Activated effector memory CD4-positive, alpha-beta T cell treated with anti-CD3 and anti-CD28 coated beads, Interleukin-2, amount 50 U/mL, for 16 hours (primary cell): ENCODE results near the gene SIDT1.
"Not testable (repeated sequence)": the region's sequence is repeated elsewhere in the genome, so short reads cannot be mapped to it uniquely, and the experiment has no call there.

Source experiments
- DNase-seq: peaks from one replicate; pipeline ENCODE4 v3.0.0-alpha.2; 2020

Gene SIDT1

DNA sequence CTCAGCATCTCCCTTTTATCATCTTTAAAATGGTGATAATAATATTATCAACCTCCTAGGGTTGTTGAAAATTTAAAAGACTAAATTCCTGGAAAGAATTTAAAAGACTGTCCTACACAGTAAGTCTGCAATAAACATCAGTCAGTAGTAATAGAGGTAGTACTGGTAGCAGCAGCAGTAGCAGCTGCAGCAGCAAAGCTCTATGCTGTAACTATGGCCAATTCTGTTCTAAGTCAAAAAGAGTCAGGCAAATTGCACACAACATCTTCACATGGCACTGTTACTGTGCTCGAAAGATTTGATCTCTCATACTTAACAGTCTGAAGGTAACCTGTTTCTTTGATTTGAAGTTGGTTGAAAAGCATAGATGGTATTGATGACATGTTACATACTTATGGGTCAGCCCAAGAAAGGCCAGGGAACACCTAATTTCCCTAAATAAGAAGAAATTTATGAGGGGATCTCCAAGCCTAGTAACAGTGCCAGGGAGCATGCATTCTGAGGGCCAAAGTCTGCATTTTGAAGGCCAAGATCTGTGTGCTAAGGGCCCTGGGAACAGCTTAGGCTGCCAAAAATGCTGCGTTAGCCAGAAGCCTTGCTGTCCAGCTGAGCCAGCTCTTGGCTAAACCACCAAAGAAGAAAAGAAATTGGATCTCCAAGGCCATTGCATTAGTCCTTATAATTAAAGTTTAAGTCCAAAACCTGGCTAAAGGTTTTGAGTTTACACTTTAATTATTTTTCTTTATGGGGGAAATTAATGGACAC lies 68.2 kb downstream of the SIDT1 start:
- no peak for DNase-seq

DNA sequence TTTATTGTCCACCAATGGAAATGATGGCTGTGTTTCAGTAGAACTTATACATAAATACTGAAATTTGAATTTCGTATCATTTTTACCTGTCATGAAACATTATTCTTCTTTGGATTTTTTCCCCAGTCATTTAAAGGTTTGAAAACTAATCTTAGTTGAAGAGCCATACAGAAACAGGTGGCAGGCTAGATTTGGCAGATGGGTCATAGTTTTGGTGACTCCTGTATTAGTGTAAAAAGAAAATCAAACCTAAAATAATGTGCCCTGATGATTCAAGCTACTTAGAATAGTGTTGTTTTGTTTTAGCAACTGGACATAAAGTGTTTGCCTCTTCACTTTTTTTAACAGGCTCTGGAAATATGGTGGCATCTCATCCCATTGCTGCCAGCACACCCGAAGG lies 68.9 kb downstream of the SIDT1 start:
- no peak for DNase-seq

DNA sequence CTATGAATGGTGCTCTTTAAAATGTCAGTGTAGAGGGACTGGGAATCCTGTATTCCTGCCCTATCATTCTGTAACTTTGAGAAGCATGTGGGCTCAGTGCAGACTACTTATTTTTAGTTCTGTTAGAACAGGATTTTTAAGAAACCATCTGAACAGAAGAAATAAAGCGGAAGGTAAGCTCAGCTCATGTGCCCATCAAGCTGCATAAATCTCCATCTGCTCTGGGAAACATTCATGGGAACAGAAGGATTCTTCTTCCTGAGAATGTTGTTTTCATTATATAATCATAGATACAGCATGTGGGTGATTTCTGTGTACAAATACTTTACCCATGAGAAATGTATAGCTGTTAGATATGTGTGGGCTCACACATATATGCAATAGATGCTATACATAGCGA lies 69.9 kb downstream of the SIDT1 start:
- DNase-seq: no peak

DNA sequence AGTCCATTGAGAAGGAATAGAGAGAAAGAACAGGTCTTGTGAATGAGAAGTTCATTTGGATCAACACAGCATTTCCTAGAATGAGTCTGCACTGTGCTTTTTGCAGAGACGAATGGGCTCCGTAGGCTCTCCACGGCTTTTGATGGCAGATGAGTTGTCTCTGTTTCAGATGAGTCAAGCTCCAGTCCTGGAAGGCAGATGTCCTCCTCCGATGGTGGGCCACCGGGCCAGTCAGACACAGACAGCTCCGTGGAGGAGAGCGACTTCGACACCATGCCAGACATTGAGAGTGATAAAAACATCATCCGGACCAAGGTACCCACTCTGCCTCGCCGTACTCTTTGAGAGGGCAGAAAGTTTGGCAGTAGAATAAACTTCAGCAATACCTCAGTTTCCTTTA lies 70.5 kb downstream of the SIDT1 start:
- no peak for DNase-seq

DNA sequence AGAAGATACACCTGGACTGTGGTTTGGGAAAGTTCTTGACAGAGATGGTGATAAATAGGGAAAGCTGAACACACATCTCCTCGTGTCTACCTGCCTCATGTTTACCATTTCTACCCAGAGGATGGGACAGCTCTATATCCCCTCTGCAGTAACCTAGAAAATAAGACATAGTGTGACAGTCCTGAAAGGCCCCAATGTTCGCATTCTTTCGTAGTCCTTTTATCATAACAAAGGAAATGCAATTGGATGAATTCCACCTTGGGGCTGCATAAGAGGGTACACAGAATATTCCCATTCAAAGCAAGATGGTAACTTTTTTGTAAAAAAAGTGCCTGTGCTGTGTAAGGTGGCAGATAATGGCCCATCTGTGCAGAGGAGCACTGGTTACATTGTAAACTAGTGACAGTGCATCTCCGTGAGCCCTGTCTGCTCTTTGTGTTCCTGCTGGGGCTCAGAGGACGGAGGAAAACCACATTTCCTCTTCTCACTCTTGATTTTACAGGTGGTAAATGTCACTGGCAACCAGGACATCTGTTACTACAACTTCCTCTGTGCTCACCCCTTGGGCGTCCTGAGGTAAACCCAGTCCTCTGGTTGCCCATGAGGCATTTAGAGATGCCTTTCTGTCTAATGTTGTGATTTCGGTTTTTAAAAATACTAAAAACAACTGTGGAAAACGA lies 74.3 kb downstream of the SIDT1 start:
- DNase-seq: peak; percentile 65

DNA sequence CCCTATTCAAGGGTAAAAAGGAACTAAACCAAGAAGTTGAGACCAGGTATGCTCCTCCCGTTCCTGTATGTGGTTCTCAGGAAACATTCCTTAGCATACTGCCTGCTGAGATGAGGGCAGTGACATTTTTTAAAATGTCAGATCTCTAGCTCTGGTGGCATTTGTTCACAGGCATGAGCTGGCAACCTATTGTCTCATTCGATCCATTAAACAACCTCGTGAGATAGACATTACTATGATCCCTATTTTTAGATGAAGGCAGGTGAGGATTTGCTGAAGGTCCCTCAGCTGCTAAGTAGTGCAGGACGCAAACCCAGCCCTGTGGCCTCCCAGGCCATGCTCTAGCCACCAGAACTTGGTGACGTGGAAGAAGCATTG lies 74.9 kb downstream of the SIDT1 start:
- DNase-seq: no peak

DNA sequence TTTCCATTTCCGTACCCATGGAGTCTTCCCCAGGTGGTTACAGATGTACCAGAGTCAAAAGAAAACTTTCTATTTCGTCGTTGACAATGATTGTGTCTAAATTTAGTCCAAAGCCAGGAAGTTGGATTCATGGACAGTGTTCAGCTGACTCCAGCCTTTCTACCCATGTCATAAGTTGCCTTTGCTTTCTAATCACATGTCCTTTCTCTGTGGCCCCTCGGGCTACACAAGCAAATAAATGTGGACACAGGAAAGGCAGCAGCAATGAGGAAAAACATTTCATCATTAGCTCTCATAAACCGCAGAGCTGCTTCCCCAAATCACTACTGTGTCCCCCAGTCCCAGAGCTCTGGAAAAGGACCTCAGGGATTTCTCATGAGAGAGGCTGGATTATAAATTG lies 82.0 kb downstream of the SIDT1 start:
- no peak for DNase-seq

DNA sequence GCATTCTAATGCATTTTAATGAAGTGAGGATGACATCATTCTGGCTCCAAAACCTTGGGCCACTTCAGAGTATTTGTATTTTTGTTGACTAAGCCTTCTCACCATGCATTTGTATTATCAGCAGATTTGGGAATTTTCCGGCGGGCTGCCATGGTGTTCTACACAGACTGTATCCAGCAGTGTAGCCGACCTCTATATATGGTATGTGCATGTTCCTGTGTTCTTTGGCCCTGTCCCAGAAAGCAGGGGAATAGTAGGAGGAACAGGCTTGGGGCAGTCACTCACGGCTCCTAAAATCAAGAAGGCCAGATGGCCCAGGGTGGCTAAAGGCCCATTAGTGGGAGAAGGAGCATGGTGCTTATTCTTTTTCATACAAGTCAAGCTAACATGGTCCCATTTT lies 83.6 kb downstream of the SIDT1 start:
- no peak for DNase-seq

DNA sequence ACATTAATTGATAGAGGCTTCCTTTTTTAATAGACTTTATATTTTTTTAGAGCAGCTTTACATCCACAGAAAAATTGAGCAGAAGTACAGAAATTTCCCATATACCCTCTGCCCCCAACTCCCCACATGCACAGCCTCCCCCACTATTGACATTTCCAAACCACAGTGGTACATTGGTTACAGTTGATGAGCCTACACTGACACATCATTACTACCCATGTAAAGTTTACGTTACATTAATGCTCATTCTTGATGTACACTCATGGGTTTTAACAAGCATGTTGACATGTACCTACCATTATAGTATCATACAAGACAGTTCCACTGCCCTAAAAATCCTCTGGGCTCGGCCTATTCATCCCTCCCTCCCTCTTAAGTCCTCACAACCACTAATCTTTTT lies 85.4 kb downstream of the SIDT1 start:
- DNase-seq: no peak

DNA sequence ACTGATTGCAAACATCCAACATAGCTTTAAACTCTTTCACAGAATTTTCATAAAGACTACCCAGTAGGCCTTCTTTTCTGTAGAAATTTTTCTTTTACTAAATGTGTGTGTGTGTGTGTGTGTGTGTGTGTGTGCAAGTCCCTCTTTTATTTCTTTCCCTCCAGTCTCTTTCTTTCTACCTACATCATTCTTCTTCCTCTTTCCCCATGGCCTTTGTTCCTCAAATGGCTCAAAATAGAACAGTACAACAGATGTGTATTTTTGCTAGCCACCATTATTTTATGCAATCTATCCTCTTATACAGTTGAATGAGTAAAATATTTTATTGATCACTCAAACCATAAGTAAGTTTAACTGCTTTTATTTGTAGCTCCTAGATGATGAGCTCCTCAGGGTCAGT lies 87.7 kb downstream of the SIDT1 start:
- DNase-seq: no peak

DNA sequence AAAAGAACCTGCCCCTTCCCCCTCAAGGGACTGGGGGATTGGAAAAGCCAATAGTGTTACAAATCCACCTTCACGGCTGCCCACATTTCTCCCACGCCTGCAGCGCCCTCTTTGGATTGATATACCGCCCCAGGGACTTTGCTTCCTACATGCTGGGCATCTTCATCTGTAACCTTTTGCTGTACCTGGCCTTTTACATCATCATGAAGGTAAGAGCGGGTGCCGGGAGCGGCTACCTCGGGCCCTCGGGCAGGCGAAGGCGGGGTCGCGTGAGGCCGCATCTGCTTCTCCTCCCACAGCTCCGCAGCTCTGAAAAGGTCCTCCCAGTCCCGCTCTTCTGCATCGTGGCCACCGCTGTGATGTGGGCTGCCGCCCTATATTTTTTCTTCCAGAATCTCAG lies 91.0 kb downstream of the SIDT1 start:
- DNase-seq: no peak

DNA sequence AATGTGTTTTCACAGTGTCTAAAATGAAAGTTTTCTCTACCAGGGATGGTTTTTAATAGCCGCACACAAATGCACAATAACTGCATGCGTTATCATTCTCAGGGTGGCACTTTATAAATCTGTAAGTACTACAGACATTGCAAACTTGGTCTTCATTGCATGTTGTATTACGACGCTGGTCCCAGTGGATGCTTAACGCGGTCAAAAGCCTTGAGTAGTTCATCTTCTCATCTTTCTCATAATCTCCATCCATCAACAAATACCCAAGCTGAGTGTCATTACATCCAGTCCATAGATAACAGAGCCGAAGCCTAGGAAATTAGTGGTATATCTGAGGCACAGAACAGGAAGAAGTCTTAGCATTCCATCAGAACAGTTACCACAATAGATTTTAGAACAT lies 91.5 kb downstream of the SIDT1 start:
- no peak for DNase-seq

DNA sequence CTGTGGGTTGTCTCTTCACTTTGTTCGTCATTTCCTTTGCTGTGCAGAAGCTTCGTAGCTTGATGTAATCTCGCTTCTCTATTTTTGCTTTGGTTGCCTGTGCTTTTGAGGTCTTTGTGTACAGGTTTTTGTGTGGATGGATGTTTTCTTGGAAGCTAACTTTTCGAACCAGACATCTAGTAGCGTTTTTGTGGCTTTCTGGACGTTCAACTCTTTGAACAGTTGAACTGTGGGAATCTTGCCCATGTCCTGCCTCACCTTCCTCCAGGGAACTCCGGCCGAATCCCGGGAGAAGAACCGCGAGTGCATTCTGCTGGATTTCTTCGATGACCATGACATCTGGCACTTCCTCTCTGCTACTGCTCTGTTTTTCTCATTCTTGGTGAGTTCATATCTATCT lies 93.5 kb downstream of the SIDT1 start:
- DNase-seq: no peak

DNA sequence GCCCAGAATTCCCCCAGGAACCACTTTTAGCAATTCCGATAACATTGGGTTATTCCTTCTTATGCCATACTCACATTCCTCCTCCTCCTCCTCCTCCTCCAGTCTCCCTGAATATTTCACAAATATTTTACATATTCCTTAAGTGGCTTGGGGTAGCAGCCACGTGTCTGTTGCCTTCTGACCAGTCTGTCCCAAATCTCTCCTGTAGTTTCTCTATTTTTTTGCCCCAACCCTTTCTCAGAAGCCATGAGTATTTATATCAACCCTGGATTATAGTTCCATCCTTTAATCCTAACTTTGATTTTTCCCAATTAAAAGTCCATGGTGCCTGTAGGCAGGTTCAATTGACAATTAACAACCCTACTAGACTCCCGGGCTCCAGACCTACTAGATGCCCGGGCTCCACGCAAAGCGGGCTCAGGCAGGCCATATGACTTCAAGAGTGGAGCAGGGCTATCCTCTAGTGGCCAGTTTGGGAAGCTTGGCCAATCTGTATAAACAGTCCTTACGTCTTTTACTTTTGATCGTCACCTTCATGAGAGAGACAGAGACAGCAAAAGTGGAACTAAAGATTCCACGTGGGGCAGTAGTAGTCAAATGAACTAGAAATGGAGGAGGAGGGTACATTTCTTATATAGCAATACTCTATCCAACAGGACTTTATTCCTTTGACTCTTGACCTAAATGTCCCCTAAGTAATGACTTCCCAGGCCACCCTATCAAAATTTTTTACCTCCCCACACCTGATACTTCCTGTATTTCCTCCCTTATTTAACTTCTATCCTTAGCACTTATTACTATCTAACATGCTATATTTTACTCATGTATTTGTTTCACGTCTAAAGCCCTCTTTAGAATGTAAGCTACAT lies 94.4 kb downstream of the SIDT1 start:
- no peak for DNase-seq

DNA sequence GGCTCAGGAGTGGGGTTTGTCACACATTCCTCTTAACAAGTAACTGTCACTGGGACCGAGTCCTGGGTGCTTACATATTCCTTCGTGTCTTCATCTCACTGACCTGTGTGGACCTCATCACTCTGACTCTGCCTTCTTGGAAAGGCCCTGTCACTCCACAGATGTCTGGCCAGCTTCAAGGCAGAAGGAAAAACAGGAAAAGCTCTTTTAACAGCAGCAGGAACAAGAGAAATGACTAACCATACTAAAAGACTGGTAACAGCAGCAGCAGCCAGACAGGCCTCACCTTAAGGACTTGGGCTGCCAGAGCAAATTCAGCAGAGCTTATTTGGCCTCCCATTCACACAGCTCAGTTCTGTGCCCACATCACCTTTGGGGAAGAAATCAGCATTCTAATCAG lies 96.0 kb downstream of the SIDT1 start:
- no peak for DNase-seq

DNA sequence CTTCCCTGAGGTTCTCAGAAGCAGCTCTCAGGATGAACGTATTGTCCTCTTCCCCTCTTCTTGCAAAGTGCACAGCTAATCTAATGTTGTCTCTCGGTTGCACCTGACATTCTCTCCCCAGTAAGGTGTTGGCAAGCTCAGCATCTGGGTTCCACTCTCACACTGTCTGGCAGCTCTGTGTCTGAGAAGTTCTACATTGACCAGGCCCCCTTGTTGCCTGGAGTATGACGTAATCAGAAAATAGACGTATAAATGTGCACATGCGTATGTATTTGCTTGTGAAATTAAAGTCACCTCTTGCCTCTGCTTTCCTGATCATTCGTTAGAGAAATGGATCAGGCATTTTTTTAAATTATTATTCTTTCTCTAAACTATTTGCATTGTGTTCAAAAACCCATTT lies 96.4 kb downstream of the SIDT1 start:
- DNase-seq: no peak

DNA sequence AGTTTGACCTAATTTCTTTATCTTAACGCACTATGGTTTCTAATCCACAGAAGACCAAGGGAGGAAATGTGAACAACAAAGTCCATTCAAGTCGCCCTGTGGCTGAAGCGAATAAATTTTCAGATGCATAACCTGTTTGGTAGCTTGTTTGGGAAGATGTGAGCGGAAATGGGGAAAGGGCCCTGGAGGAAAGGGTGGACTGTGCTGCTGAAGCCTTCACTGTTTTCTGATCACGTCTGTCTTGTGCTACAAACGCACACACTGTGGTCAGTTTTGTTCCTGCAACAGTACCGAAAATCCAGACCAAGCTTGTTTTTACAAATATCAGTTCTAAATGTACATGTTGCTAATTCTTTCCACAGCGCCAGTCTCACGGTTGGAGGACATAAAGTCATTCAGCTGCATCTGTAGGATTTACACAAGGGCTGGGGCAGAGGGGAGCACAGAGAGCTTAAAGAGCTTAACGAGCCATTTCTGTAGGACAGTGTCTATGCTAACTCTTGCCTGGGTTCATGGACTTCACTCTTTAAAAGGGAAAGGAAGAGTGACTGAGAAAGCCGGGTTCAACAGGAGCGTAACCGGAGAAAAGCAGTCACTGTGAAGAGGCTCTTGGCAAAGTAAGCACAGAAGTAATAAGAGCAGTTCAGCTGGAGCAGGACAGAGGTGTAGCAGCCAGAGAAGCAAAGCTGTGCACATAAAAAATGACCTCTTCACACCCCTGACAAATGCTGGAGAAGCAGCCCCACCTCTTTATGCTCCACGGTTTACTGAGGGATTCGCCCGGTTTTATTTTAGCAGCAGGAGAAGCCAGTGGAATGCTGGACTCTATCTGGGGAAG lies 97.4 kb downstream of the SIDT1 start:
- DNase-seq: no peak

DNA sequence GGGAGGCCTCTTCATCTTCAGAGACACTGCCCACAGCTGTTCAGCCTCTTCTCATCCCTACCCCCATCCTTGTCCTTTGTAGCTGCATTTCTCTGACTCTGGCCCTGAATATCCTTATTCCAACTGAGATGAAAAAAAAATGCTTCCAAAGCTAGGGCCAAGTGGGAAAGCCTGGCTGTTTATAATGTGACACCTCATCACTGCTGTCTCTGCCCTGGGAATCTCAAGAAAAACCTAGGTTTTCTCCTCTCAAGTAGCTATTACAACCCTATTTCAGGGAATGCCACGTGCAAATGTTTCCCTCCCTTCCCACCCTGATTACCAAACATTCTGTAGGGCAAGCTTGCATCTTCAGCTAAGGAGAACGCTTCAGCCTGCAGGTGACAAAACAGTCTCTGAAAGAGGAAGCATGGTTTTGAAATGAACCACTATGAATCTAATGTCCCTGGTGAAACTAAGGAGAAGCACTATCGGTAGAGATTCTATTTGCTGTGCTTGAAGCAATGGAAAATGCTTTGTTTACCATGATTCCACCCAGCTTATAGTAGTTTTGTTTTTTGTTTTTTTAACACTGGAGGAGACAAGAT lies 98.7 kb downstream of the SIDT1 start:
- no peak for DNase-seq

DNA sequence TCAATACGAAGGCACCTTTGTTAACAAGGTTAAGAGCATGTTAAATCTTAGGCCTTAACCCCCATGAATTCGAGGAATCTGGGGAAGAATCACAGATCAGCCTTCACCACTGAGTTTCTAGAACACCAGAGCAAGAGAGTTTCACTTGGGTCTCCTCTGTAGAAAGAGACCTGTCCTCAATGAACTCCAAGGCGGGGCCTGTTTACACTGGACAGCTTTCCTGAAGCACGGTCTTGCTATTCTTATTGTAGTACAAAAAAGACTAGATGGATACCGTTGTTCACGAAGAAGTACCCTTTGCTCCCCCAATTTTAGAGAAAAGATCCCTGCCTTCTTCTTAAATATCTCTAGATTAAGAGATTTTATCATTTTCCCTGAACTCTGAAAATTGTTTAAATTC lies 99.2 kb downstream of the SIDT1 start:
- no peak for DNase-seq

DNA sequence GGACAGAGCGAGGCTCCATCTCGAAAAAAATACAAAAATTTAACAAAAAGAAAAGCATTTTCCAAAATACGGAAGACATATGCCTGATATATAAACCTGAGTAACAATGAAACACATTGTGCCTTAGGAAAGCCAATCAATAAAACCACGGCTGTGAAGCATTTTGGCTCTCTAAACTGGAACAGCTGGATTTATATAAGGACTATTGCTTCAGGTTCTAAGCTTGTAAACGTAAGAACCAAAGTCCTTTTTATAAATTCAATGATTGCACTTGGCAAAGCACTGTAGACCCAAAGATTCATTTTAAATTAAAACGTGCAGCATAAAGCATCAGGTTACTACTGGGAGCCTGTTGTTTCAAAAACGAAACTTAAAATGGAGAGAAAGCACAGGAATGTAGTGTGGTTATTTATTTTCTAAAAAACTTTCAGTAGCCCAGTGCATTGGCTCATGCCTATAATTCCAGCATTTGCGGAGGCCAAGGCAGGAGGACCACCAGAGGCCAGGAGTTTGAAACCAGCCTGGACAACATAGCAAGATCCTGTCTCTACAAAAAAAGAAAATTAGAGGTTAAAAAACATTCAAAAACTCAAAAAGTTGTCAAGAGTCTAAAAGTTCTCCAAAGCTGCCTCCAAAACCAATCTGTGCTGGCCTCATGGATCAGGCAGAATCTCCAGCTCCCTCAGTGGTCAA lies 102.6 kb downstream of the SIDT1 start:
- no peak for DNase-seq

DNA sequence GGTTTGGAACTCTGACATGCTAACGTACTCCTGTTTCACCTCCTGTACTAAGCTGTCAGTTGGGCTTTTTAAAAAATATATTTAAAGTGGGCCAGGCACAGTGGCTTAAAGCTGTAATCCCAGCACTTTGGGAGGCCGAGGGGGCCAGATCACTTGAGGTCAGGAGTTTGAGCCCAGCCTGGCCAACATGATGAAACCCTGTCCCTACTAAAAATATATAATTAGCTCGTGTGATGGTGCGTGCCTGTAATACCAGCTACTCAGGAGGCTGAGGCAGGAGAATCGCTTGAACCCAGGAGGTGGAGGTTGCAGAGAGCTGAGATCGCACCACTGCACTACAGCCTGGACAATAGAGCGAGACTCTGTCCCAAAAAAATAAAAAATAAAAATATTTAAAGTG lies 103.7 kb downstream of the SIDT1 start:
- not testable (repeated sequence) for DNase-seq

DNA sequence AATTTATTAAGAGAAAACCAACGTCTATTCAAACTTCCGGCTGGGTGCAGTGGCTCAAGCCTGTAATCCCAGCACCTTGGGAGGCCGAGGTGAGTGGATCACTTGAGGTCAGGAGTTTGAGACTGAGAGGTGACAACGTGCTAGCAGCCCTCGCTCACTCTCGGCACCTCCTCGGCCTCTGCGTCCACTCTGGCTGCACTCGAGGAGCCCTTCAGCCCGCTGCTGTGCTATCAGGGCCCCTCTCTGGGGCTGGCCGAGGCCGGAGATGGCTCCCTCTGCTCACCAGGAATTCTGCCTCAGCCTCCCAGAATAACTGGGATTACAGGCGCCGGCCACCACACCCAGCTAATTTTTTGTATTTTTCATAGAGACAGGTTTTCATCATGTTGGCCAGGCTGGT lies 105.4 kb downstream of the SIDT1 start:
- no peak for DNase-seq
